Measurements from ENCODE around the gene TMX2. TPM values are rescaled to one million over a fixed set of nuclear protein-coding genes. Genes with fewer than 3 reads are reported as not detected.
"Not testable (repeated sequence)": the region's sequence is repeated elsewhere in the genome, so short reads cannot be mapped to it uniquely, and the experiment has no call there.

Gene TMX2
- total and polyA plus RNA-seq, 4 donors: 80.3 to 139 (median 127) TPM

GRCh38 chr11:57709802-57710367 lies 2.5 kb upstream of the TMX2 start:
- H3K27me3 ChIP-seq (ENCODE audit: control insufficient read depth, insufficient read depth, low read length): no peaks in the 10 kb centered on the region
- DNase-seq (ENCODE audit: low read depth in 4 of 6, low spot score in 6 of 6): no peak
- no peak overlapping the region for H3K27ac ChIP-seq (ENCODE audit: low read depth, low read length)
- H3K9me3 ChIP-seq (ENCODE audit: control insufficient read depth, insufficient read depth, low read length): no peaks in the 10 kb centered on the region
- WGBS (ENCODE audit: insufficient coverage): 92% methylated on average over 4 of the region's 5 CpGs
- peaks cover 15% of the 10 kb centered on the region for H3K36me3 ChIP-seq (ENCODE audit: control insufficient read depth, insufficient read depth, low read length)
- peaks cover 19% of the 10 kb centered on the region for H3K4me1 ChIP-seq (ENCODE audit: control insufficient read depth, insufficient read depth, low read length)
- H3K4me3 ChIP-seq (ENCODE audit: low read depth, low read length): no peak overlapping the region

DNA sequence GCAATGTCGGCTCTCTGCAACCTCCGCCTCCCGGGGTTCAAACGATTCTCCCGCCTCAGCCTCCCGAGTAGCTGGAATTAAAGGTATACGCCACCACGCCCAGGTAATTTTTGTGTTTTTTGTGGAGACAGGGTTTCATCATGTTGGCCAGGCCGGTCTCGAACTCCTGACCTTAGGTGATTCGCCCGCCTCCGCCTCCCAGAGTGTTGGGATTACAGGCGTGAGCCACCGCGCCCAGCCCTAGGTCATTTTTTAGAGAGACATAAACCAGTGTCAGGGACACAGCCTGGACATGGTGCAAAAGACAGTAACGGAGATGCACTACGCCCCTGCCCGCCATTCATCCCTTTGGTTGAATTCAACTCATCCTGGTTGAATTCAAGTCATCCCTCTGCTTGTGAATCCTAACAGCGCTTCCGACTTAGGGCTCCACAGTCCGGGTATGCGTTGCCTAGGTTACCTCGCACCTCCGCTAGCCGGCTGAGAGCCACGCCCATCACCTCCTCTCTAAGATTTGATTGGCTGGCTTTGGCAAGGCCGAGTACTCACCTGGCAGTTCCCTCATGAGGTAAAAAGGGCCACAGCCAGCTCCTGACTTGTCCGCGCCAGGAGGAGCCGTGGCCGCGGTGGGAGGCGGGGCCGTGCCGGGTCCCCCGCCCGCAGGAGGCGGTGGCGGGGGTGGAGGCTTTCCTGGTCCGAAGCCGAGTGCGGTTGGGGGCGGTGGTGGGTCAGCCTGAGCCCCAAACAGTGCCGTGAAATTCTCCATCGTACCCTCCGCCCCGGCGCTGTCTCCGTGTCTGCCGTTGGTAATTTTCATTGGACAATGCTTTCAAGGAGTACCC lies 758 bp upstream of the TMX2 start, which contains the start of gene MED19:
MED19 (minus strand) TSS at position 802 of the 842 bp plus-strand sequence; CDS start at position 766, 36 bp downstream.
- H3K9me3 ChIP-seq (ENCODE audit: control insufficient read depth, insufficient read depth, low read length): no peaks in the 10 kb centered on the region
- WGBS (ENCODE audit: insufficient coverage): 6% methylated on average over 45 of the region's 51 CpGs

GRCh38 chr11:57713835-57714234 lies 1.4 kb downstream of the TMX2 start:
- peak overlapping the region; percentile 76 for H3K4me3 ChIP-seq (ENCODE audit: low read depth, low read length)
- no peaks in the 10 kb centered on the region for H3K9me3 ChIP-seq (ENCODE audit: control insufficient read depth, insufficient read depth, low read length)
- H3K4me1 ChIP-seq (ENCODE audit: control insufficient read depth, insufficient read depth, low read length): peaks cover 19% of the 10 kb centered on the region
- no peak overlapping the region for H3K27ac ChIP-seq (ENCODE audit: low read depth, low read length)
- 100% methylated on average over 2 of the region's 2 CpGs for WGBS (ENCODE audit: insufficient coverage)
- DNase-seq (ENCODE audit: low read depth in 4 of 6, low spot score in 6 of 6): no peak
- no peaks in the 10 kb centered on the region for H3K27me3 ChIP-seq (ENCODE audit: control insufficient read depth, insufficient read depth, low read length)
- H3K36me3 ChIP-seq (ENCODE audit: control insufficient read depth, insufficient read depth, low read length): peaks cover 11% of the 10 kb centered on the region

More for the DNA sequence above, 758 bp upstream of the TMX2 start, which contains the start of gene MED19:
- DNase-seq (ENCODE audit: low read depth in 4 of 6, low spot score in 6 of 6): peak; percentile 44 to 96 (median 60)
- peaks cover 10% of the 10 kb centered on the region for H3K36me3 ChIP-seq (ENCODE audit: control insufficient read depth, insufficient read depth, low read length)
- peaks cover 19% of the 10 kb centered on the region for H3K4me1 ChIP-seq (ENCODE audit: control insufficient read depth, insufficient read depth, low read length)
- no peaks in the 10 kb centered on the region for H3K27me3 ChIP-seq (ENCODE audit: control insufficient read depth, insufficient read depth, low read length)
- H3K27ac ChIP-seq (ENCODE audit: low read depth, low read length): peak within 1 kb of the TSS; percentile 81
- H3K4me3 ChIP-seq (ENCODE audit: low read depth, low read length): peak within 1 kb of the TSS; percentile 76

DNA sequence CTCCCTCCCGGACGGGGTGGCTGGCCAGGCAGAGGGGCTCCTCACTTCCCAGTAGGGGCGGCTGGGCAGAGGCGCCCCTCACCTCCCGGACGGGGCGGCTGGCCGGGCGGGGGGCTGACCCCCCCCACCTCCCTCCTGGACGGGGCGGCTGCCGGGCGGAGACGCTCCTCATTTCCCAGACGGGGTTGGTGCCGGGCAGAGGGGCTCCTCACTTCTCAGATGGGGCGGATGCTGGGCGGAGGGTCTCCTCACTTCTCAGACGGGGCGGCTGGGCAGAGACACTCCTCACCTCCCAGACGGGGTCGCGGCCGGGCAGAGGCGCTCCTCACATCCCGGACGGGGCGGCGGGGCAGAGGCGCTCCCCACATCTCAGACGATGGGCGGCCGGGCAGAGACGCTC lies 4.3 kb downstream of the TMX2 start:
- not testable (repeated sequence) for DNase-seq (ENCODE audit: low read depth in 4 of 6, low spot score in 6 of 6); H3K4me3 ChIP-seq (ENCODE audit: low read depth, low read length); H3K27ac ChIP-seq (ENCODE audit: low read depth, low read length); H3K9me3 ChIP-seq (ENCODE audit: control insufficient read depth, insufficient read depth, low read length); H3K27me3 ChIP-seq (ENCODE audit: control insufficient read depth, insufficient read depth, low read length); H3K4me1 ChIP-seq (ENCODE audit: control insufficient read depth, insufficient read depth, low read length)
- no CpG with 5 or more reads among the region's 34 CpGs for WGBS (ENCODE audit: insufficient coverage)
- H3K36me3 ChIP-seq (ENCODE audit: control insufficient read depth, insufficient read depth, low read length): peaks cover 14% of the 10 kb centered on the region

DNA sequence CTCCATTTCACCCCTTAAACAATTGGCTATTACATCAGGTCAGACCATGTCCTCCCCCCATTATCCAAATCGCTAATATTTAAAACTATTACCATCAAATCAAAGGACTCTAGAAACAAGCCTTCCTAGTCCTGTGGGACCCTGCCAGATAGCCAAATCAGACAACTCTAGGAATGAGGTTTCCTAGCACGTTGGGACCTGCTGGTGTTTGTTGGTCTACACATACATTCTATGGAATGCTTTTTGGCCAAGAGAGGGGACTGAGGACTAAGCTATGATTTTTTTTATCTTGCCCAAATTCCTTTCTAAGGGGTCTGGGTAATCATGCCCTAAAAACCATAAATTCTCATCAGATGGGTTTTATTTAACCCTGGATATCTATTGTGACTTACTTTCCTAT lies 14.8 kb downstream of the TMX2 start:
- no peaks in the 10 kb centered on the region for H3K9me3 ChIP-seq (ENCODE audit: control insufficient read depth, insufficient read depth, low read length)
- H3K27ac ChIP-seq (ENCODE audit: low read depth, low read length): no peak overlapping the region
- H3K4me1 ChIP-seq (ENCODE audit: control insufficient read depth, insufficient read depth, low read length): no peaks in the 10 kb centered on the region
- H3K27me3 ChIP-seq (ENCODE audit: control insufficient read depth, insufficient read depth, low read length): no peaks in the 10 kb centered on the region
- DNase-seq (ENCODE audit: low read depth in 4 of 6, low spot score in 6 of 6): no peak
- 83% methylated on average over 1 of the region's 2 CpGs for WGBS (ENCODE audit: insufficient coverage)
- H3K4me3 ChIP-seq (ENCODE audit: low read depth, low read length): no peak overlapping the region
- H3K36me3 ChIP-seq (ENCODE audit: control insufficient read depth, insufficient read depth, low read length): peaks cover 2% of the 10 kb centered on the region

- Histone ChIP-seq H3K4me3 (ENCODE audit: low read depth, low read length) (no peak overlapping the region), H3K9me3 (ENCODE audit: control insufficient read depth, insufficient read depth, low read length) (no peaks in the 10 kb centered on the region), H3K36me3 (ENCODE audit: control insufficient read depth, insufficient read depth, low read length) (peaks cover 8% of the 10 kb centered on the region), H3K27ac (ENCODE audit: low read depth, low read length) (no peak overlapping the region), H3K4me1 (ENCODE audit: control insufficient read depth, insufficient read depth, low read length) (no peaks in the 10 kb centered on the region), H3K27me3 (ENCODE audit: control insufficient read depth, insufficient read depth, low read length) (no peaks in the 10 kb centered on the region)
- DNase-seq (ENCODE audit: low read depth in 4 of 6, low spot score in 6 of 6): no peak
- WGBS (ENCODE audit: insufficient coverage): 86% methylated on average over 3 of the region's 7 CpGs
Observed at GRCh38 chr11:57728829-57729228, 16.4 kb downstream of the TMX2 start.

GRCh38 chr11:57729479-57729878 lies 17.1 kb downstream of the TMX2 start:
- no peaks in the 10 kb centered on the region for H3K27me3 ChIP-seq (ENCODE audit: control insufficient read depth, insufficient read depth, low read length)
- H3K4me1 ChIP-seq (ENCODE audit: control insufficient read depth, insufficient read depth, low read length): no peaks in the 10 kb centered on the region
- H3K36me3 ChIP-seq (ENCODE audit: control insufficient read depth, insufficient read depth, low read length): peaks cover 13% of the 10 kb centered on the region
- no peaks in the 10 kb centered on the region for H3K9me3 ChIP-seq (ENCODE audit: control insufficient read depth, insufficient read depth, low read length)
- H3K4me3 ChIP-seq (ENCODE audit: low read depth, low read length): no peak overlapping the region
- WGBS (ENCODE audit: insufficient coverage): 91% methylated on average over 4 of the region's 7 CpGs
- DNase-seq (ENCODE audit: low read depth in 4 of 6, low spot score in 6 of 6): no peak
- H3K27ac ChIP-seq (ENCODE audit: low read depth, low read length): no peak overlapping the region

DNA sequence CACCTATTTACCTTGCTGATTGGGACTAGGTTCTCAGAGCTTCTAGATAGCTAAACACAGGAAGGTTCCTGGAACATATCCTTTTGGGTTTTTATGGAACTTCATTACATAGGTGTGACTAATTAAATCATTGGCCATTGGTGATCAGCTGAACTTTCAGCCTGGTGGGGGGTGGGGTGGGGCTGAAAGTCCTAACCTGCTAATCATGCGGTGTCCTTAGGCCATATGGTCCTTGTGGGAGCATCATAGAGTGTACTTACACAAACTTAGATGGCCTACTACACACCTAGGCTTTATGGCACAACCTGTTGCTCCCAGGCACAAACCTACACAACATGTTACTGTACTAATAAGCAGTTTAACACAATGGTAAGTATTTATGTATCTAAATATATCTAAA lies 20.3 kb downstream of the TMX2 start:
- no peaks in the 10 kb centered on the region for H3K27me3 ChIP-seq (ENCODE audit: control insufficient read depth, insufficient read depth, low read length)
- no peak overlapping the region for H3K27ac ChIP-seq (ENCODE audit: low read depth, low read length)
- no CpG with 5 or more reads among the region's 1 CpG for WGBS (ENCODE audit: insufficient coverage)
- no peak overlapping the region for H3K4me3 ChIP-seq (ENCODE audit: low read depth, low read length)
- no peaks in the 10 kb centered on the region for H3K9me3 ChIP-seq (ENCODE audit: control insufficient read depth, insufficient read depth, low read length)
- H3K4me1 ChIP-seq (ENCODE audit: control insufficient read depth, insufficient read depth, low read length): no peaks in the 10 kb centered on the region
- no peak for DNase-seq (ENCODE audit: low read depth in 4 of 6, low spot score in 6 of 6)
- H3K36me3 ChIP-seq (ENCODE audit: control insufficient read depth, insufficient read depth, low read length): peaks cover 25% of the 10 kb centered on the region

DNA sequence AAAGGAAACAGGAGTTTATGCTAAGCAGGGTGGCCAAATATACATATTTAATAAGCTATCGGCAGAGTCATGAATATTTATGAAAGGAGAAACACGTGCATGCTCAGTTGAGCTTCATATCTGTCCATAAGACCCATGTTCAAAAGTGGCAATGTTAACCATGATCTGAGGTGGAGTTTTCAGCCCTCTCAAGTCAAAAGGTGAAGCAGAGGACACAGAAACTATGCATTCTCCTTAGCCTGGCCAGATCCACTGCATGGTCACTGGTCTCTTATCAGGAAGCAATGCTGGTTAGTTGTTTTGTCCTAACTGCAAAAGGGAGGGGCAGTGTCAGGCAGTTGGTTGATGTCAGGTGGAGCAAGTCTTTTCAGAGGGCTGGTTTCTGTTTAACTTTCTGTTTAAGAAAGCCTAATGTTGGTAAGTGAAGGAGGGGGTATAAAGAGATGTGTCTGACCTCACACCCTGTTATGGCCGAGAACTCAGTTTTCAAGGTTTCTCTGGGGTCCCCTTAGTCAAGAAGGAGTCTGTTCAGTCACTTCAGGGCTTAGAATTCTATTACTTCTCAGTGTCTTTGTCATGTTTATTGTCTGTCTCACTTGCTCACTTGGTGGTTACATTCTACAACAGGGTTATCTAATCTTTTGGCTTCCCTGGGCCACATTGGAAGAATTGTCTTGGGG lies 23.4 kb downstream of the TMX2 start:
- no peaks in the 10 kb centered on the region for H3K27me3 ChIP-seq (ENCODE audit: control insufficient read depth, insufficient read depth, low read length)
- H3K9me3 ChIP-seq (ENCODE audit: control insufficient read depth, insufficient read depth, low read length): no peaks in the 10 kb centered on the region
- H3K4me1 ChIP-seq (ENCODE audit: control insufficient read depth, insufficient read depth, low read length): peaks cover under 1% of the 10 kb centered on the region
- H3K27ac ChIP-seq (ENCODE audit: low read depth, low read length): no peak overlapping the region
- WGBS (ENCODE audit: insufficient coverage): 71% methylated on average over 3 of the region's 3 CpGs
- no peak for DNase-seq (ENCODE audit: low read depth in 4 of 6, low spot score in 6 of 6)
- no peak overlapping the region for H3K4me3 ChIP-seq (ENCODE audit: low read depth, low read length)
- peaks cover 32% of the 10 kb centered on the region for H3K36me3 ChIP-seq (ENCODE audit: control insufficient read depth, insufficient read depth, low read length)

All from spinal cord (tissue), 10 donors.